Tibial nerve (tissue), 4 donors: ENCODE measurements around the gene VMP1. TPM values are rescaled to one million over a fixed set of nuclear protein-coding genes. Genes with fewer than 3 reads are reported as not detected.
"Not testable (repeated sequence)": the region's sequence is repeated elsewhere in the genome, so short reads cannot be mapped to it uniquely, and the experiment has no call there.

Experiments
- DNase-seq, 2 donors: peaks; one replicate each; pipeline ENCODE4 v3.0.0-alpha.2; 2019; ENCODE audit warnings: low spot score in 2 of 2
- H3K27ac ChIP-seq, 4 donors: fragments of 200-600 bp; sonication (generic) in 3 of 4; one replicate each; pipeline ENCODE4 v1.5.1; 2017 to 2019; ENCODE audit warnings: mild to moderate bottlenecking in 1 of 4
- H3K27me3 ChIP-seq, 2 donors: fragments of 200-600 bp; sonication (generic) in 1 of 2; one replicate each; pipeline versions ENCODE4 v1.5.1 to v1.6.0; 2017 to 2019
- H3K36me3 ChIP-seq, 3 donors: fragments of 200-600 bp; sonication (generic); one replicate each; pipeline ENCODE4 v1.5.1; 2018 to 2019
- H3K4me1 ChIP-seq, 4 donors: fragments of 200-600 bp; sonication (generic) in 3 of 4; one replicate each; pipeline ENCODE4 v1.5.1; 2017 to 2019
- H3K4me3 ChIP-seq, 4 donors: fragments of 200-600 bp; sonication (generic) in 3 of 4; one replicate each; pipeline ENCODE4 v1.5.1; 2017 to 2019; ENCODE audit warnings: mild to moderate bottlenecking in 1 of 4, moderate library complexity in 1 of 4
- H3K9me3 ChIP-seq, 4 donors: fragments of 200-600 bp; sonication (generic) in 3 of 4; one replicate each; pipeline ENCODE4 v1.5.1; 2017 to 2019
- EP300 ChIP-seq, 2 donors: sonication (generic); formaldehyde crosslinking; IDR thresholded peaks; one replicate each; pipeline ENCODE4 v1.6.1; 2017; ENCODE audit warnings: antibody characterized with exemption in 2 of 2, mild to moderate bottlenecking in 1 of 2
- POLR2A ChIP-seq, 2 donors: fragments of 450-650 bp; IDR thresholded peaks; one replicate each; pipeline ENCODE4 v1.6.1; 2017; ENCODE audit warnings: antibody characterized with exemption in 2 of 2, mild to moderate bottlenecking in 2 of 2, moderate library complexity in 2 of 2
- WGBS, 2 donors: methylation state at CpG; one replicate each; pipeline ENCODE4 v1.1.5; 2018; 5-methylcytosine and 5-hydroxymethylcytosine counted together
- total RNA-seq, 4 donors: library from RNA; depleted of rRNA; stranded (reverse); fragments of >200 nt; gene quantifications; one replicate each; pipeline ENCODE4 v1.1.0, GENCODE V29; 2016
- TF ChIP-seq, protein P1 (sequence below), 5 experiments: fragments of 200-600 bp in 3 of 5; fragments of 450-650 bp in 2 of 5; sonication (generic) in 3 of 5; IDR thresholded peaks; one replicate each; pipeline ENCODE4 v1.5.1; 2016 to 2019; ENCODE audit warnings: antibody characterized with exemption in 5 of 5, mild to moderate bottlenecking in 3 of 5, moderate library complexity in 2 of 5

Gene VMP1
- total RNA-seq, 4 donors from 2014 or later = 113 to 427 (median 203) TPM

DNA sequence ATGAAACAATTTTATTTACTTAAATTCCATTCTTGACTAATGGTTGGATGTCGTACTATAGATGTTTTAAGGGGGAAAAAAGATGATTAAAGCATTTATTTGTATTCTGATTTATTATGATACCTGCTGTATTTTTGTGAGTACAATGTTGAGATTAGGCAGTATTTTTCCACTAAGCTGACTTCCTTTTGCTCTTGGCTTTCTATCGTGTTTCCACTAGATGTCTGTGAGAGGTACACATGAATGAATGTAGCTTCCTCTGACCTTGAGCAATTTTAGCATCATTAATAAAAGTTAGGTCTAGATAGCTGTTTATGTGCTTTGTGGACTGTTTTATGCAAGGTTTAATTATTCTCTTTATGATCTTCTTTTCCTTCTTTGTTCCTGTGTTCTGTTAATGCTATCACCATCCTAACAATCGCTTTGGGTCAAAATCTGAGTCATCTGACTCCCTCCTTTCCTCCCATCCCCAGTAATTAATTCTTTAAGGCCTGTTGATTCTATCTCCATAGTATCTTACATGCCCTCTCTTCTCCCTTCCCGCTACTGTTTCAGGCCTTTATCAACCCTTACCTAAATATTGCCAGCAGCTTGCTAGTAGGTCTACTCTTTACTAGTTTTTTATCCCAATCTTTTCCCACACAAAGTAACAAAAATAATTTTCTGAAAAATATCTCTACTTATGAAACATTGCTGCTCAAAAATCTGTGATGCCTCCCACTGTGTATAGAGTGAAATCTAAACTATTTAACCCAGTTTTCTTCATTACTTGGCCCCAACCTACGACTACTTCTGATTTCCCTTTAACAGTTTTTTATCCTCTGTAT lies 76.0 kb downstream of the VMP1 start:
- Histone ChIP-seq H3K27me3 (no peaks in the 10 kb centered on the region), H3K27ac (peak overlapping the region; percentile 35 to 91 (median 74)), H3K4me1 (peaks cover 0 to 58% (median 50%) of the 10 kb centered on the region in 4 donors), H3K4me3 (no peak overlapping the region), H3K36me3 (peaks cover 0 to 21% (median 0%) of the 10 kb centered on the region in 3 donors), H3K9me3 (no peaks in the 10 kb centered on the region)
- no peak for TF ChIP-seq EP300 (IDR thresholded peaks at IDR 0.05)
- TF ChIP-seq, protein P1, sequence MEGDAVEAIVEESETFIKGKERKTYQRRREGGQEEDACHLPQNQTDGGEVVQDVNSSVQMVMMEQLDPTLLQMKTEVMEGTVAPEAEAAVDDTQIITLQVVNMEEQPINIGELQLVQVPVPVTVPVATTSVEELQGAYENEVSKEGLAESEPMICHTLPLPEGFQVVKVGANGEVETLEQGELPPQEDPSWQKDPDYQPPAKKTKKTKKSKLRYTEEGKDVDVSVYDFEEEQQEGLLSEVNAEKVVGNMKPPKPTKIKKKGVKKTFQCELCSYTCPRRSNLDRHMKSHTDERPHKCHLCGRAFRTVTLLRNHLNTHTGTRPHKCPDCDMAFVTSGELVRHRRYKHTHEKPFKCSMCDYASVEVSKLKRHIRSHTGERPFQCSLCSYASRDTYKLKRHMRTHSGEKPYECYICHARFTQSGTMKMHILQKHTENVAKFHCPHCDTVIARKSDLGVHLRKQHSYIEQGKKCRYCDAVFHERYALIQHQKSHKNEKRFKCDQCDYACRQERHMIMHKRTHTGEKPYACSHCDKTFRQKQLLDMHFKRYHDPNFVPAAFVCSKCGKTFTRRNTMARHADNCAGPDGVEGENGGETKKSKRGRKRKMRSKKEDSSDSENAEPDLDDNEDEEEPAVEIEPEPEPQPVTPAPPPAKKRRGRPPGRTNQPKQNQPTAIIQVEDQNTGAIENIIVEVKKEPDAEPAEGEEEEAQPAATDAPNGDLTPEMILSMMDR (IDR thresholded peaks at IDR 0.05) = no peak
- no peak for TF ChIP-seq POLR2A (IDR thresholded peaks at IDR 0.05)
- 47 to 48% methylated on average over 5 of the region's 5 CpGs for WGBS, 2 donors
- DNase-seq = no peak

GRCh38 chr17:59785091-59785799 lies 77.8 kb downstream of the VMP1 start:
- Histone ChIP-seq H3K27ac (peak overlapping the region in 3 of 4 donors; percentile 84 to 91 (median 89)), H3K4me1 (peaks cover 0 to 62% (median 50%) of the 10 kb centered on the region in 4 donors)

DNA sequence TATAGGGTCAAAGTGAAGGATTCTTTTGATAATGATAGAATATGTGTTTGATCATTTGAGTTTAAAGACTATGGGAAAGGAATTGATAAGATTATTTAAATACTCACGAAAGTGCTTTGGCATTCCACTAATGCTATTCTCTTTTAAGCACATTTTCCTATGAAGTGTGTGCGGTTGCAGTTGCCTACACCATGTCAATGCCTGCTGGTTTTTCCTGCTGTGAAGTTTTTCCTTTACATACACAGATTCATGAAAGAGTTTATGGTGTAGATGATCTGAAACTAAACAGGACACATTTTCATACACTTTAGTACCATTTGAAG lies 78.7 kb downstream of the VMP1 start:
- H3K36me3 ChIP-seq = no peaks in the 10 kb centered on the region
- 22 to 29% methylated on average over 2 of the region's 2 CpGs for WGBS, 2 donors
- no peak for DNase-seq
- TF ChIP-seq EP300 (IDR thresholded peaks at IDR 0.05) (no peak), POLR2A (IDR thresholded peaks at IDR 0.05) (no peak)
- TF ChIP-seq, protein P1 (IDR thresholded peaks at IDR 0.05) = no peak
- peaks cover 0 to 67% (median 50%) of the 10 kb centered on the region in 4 donors for H3K4me1 ChIP-seq
- H3K9me3 ChIP-seq = no peaks in the 10 kb centered on the region
- peak overlapping the region; percentile 54 to 91 (median 86) for H3K27ac ChIP-seq
- H3K4me3 ChIP-seq = peak overlapping the region in 2 of 4 donors; percentile 22 to 25
- no peaks in the 10 kb centered on the region for H3K27me3 ChIP-seq

More at GRCh38 chr17:59785091-59785799, 77.8 kb downstream of the VMP1 start:
- Histone ChIP-seq H3K4me3 (no peak overlapping the region), H3K9me3 (no peaks in the 10 kb centered on the region), H3K36me3 (peaks cover 0 to 7% (median 0%) of the 10 kb centered on the region in 3 donors), H3K27me3 (no peaks in the 10 kb centered on the region)
- 78 to 79% methylated on average over 8 of the region's 8 CpGs for WGBS, 2 donors
- DNase-seq = no peak
- TF ChIP-seq EP300 (IDR thresholded peaks at IDR 0.05) (no peak), POLR2A (IDR thresholded peaks at IDR 0.05) (no peak)
- TF ChIP-seq, protein P1 (IDR thresholded peaks at IDR 0.05) = no peak

DNA sequence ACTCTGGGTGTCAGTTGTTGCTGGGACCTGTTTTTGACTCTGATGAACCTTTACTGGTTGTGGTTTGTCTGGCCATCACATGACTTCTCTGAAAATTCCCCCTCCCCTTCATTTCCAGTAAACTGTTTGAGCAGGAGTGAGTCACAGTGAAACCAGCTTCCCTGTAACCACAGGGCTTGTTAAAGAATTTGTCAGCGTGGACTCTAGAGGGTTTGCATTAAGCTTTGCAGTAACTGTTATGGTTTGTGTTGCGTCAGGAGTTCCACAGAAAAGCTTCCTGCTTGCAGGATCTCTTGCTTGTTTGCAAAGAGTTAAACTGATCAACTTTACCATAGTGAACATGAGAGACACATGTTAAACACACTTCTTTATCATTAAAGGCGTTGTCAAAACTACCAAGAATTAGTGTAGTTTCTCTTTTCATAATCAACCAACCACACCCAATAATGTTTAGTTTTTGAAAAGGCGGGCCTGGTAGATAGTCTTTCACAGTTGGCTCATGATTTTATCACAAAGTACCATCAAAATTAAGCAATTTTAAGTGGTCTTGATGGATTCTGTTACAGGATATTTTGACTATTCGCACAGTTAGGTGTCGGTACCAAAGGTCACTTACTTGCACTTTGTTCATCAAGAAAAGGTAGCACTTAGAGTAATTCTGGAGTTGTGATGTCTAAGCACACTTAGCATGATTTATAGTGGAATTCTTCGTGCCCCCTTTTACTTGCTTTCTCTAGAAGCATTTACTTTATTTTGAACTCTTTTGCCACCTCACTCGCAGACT lies 79.3 kb downstream of the VMP1 start:
- Histone ChIP-seq H3K36me3 (no peaks in the 10 kb centered on the region), H3K27me3 (no peaks in the 10 kb centered on the region), H3K4me1 (peaks cover 0 to 67% (median 50%) of the 10 kb centered on the region in 4 donors), H3K9me3 (no peaks in the 10 kb centered on the region), H3K27ac (peak overlapping the region; percentile 54 to 91 (median 86)), H3K4me3 (peak overlapping the region in 2 of 4 donors; percentile 22 to 25)
- peak in 1 of 2 donors; percentile 18 for TF ChIP-seq POLR2A (IDR thresholded peaks at IDR 0.05)
- TF ChIP-seq, protein P1 (IDR thresholded peaks at IDR 0.05) = peak in 2 of 5 experiments; percentile 18 to 20
- TF ChIP-seq EP300 (IDR thresholded peaks at IDR 0.05) = peak in 1 of 2 donors; percentile 96
- WGBS, 2 donors = 31 to 32% methylated on average over 8 of the region's 8 CpGs
- peak in 1 of 2 donors; percentile 78 for DNase-seq

DNA sequence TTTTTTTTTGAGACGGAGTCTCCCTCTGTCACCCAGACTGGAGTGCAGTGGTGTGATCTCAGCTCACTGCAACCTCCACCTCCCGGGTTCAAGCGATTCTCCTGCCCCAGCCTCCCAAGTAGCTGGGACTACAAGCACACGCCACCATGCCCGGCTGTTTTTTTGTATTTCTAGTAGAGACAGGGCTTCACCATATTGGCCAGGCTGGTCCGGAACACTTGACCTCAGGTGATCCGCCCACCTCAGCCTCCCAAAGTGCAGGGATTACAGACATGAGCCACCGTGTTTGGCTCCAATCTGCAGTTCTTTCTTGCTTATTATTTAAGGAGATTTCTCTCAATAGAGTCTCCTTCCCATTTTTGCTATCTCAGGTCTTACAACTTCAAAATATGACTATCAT lies 82.4 kb downstream of the VMP1 start:
- H3K27me3 ChIP-seq, DNase-seq, H3K36me3 ChIP-seq, H3K4me3 ChIP-seq, H3K9me3 ChIP-seq: not testable (repeated sequence)
- WGBS, 2 donors = 92 to 94% methylated on average over 8 of the region's 8 CpGs
- H3K27ac ChIP-seq = peak overlapping the region in 3 of 4 donors; percentile 32 to 89 (median 74)
- peaks cover 0 to 44% (median 30%) of the 10 kb centered on the region in 4 donors for H3K4me1 ChIP-seq

DNA sequence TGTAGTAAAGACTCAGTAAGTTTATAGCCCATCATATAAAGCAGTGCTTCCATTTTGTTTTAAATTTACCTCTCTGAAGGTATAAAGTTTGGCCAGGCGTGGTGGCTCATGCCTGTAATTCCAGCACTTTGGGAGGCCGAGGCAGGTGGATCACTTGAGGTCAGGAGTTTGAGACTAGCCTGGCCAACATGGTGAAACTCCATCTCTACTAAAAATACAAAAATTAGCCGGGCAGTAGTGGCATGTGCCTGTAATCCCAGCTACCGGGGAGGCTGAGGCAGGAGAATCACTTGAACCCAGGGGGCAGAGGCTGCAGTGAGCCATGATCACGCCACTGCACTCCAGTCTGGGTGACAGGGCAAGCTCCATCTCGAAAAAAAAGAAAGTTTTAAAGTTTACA lies 83.0 kb downstream of the VMP1 start:
- H3K27ac ChIP-seq = peak overlapping the region in 3 of 4 donors; percentile 32 to 89 (median 74)
- H3K4me1 ChIP-seq = peaks cover 0 to 39% (median 24%) of the 10 kb centered on the region in 4 donors
- H3K9me3 ChIP-seq, H3K27me3 ChIP-seq, H3K4me3 ChIP-seq, H3K36me3 ChIP-seq, DNase-seq: not testable (repeated sequence)
- WGBS, 2 donors = 95 to 96% methylated on average over 6 of the region's 6 CpGs
